Stimulated activated CD4-positive, alpha-beta T cell treated with anti-CD3 and anti-CD28 coated beads, Interleukin-12 subunit alpha, Interleukin-12 subunit beta, amount 100 ng/mL, for 4 hours (primary cell): Measurements from ENCODE around the gene BAZ1A.
A peak's percentile ranks its signal among the peaks of the same experiment; 100 is the strongest.

Source experiments
- DNase-seq: peaks from one replicate; pipeline ENCODE4 v3.0.0-alpha.2; 2020

BAZ1A gene, protein sequence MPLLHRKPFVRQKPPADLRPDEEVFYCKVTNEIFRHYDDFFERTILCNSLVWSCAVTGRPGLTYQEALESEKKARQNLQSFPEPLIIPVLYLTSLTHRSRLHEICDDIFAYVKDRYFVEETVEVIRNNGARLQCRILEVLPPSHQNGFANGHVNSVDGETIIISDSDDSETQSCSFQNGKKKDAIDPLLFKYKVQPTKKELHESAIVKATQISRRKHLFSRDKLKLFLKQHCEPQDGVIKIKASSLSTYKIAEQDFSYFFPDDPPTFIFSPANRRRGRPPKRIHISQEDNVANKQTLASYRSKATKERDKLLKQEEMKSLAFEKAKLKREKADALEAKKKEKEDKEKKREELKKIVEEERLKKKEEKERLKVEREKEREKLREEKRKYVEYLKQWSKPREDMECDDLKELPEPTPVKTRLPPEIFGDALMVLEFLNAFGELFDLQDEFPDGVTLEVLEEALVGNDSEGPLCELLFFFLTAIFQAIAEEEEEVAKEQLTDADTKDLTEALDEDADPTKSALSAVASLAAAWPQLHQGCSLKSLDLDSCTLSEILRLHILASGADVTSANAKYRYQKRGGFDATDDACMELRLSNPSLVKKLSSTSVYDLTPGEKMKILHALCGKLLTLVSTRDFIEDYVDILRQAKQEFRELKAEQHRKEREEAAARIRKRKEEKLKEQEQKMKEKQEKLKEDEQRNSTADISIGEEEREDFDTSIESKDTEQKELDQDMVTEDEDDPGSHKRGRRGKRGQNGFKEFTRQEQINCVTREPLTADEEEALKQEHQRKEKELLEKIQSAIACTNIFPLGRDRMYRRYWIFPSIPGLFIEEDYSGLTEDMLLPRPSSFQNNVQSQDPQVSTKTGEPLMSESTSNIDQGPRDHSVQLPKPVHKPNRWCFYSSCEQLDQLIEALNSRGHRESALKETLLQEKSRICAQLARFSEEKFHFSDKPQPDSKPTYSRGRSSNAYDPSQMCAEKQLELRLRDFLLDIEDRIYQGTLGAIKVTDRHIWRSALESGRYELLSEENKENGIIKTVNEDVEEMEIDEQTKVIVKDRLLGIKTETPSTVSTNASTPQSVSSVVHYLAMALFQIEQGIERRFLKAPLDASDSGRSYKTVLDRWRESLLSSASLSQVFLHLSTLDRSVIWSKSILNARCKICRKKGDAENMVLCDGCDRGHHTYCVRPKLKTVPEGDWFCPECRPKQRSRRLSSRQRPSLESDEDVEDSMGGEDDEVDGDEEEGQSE (N-terminal part only)

DNA sequence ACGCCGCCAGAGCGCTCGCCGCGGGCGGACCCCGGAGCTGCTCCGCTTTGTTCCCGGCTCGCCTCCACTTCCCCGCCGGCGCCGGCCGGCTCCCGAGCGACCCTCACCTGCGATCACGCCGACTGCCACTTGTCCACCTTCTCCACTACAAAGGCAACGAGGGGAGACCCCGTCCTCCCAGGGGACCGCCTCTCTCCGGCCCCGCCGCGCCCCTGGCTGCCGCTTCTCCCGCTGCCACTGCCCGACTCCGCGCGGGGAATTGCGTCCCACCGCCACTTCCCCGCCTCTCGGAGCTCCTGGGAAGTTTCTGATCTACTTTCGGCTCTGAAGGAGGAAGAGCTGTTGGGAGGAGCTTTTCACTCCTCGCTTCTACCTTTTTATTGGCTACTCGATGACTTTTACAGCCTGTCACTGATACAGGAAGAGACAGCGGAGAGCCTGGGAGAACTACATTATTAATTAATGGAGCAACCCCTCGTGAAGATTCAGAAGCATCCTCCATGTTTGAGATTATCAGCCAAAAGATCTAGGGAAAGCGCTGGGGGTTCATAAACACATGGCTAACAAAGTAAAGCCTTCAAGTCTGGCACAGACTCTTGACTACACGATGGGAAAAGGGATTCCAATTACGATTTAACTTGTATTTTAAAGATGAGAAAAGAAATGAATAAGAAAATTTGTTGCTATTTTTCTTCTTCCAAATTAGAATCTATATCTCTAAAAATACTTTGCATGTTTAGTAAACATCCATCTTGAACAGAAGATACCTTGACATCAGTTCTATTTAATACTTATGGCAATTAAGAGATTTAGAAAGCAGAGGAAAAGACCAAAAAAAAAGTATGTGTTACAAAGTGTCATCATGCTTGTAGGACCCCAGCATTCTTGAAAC, at the start of gene BAZ1A:
TSS of gene BAZ1A (minus strand) at position 330 of the 892 bp plus-strand sequence. CDS start 756 bp downstream, outside the sequence.
- DNase-seq, result peak; percentile 37

DNA sequence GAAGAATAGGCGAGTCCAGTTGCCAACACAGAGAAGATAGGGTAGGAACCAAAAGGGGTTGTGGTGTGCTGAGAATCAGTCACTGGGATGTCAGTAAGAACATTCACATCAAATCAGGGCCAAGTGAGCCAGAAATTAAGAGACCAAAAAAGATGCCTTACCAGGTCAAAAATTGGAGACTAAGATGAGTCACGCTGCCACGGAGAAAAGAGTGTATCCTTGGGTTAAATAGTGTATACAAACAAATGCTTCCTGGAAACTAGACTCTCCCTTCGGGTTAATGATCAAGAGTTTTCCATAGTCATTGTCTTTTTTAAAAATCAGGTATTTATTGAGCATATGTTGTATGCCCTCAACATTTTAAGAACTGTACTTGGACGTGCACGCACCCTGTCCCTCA, 45.2 kb upstream of the BAZ1A start:
- no peak for DNase-seq

DNA sequence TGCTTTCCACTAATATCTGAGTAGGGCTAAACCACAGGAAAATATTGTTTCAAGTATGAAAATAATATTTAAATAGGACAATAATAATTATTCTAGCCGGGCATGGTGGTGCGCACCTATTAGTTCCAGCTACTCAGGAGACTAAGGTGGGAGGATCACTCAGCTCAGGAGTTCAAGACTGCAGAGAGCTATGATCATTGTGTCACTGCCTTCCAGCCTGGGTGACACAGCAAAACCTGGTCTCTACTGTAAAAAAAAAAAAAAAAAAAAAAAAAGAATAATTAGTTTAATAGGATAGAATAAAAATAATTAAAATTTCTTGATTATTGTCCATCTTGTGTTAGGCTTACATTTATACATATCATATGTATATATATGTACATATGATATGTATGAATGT, 38.5 kb upstream of the BAZ1A start:
- DNase-seq, result no peak

DNA sequence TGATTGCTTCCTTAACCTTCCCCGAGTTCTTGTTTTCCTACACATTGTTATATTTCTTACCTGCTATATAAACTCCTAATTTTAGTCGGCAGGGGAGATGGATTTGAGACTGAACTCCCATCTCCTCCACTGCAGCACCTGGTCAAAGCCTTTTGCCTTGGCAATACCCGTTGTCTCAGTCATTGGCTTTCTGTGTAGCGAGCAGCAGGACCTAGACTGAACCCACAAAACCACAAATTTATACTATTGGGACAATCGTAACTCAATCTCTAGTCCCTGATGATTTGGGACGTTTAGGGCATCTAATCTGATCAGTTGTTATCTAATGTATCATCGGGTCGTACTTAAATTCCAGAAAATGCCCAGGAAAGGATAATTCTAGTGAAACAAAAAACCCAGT, 37.8 kb upstream of the BAZ1A start:
- no peak for DNase-seq

DNA sequence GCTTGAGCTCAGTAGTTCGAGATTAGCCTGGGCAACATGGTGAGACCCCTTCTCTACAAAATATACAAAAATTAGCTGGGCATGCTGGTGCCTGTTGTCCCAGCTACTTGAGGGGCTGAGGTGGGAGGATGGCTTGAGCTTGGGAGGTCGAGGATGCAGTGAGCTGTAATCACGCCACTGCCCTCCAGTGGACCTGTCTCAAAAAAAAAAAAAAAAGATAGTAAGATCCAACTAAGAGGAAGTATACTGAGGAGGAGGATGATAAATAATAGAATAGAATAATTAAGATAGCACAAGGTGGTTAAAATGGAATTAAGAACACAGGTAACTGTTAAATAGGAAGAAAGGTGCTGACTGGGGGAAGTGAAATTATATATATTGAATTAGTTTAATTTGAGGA, 37.0 kb upstream of the BAZ1A start:
- DNase-seq, result no peak

DNA sequence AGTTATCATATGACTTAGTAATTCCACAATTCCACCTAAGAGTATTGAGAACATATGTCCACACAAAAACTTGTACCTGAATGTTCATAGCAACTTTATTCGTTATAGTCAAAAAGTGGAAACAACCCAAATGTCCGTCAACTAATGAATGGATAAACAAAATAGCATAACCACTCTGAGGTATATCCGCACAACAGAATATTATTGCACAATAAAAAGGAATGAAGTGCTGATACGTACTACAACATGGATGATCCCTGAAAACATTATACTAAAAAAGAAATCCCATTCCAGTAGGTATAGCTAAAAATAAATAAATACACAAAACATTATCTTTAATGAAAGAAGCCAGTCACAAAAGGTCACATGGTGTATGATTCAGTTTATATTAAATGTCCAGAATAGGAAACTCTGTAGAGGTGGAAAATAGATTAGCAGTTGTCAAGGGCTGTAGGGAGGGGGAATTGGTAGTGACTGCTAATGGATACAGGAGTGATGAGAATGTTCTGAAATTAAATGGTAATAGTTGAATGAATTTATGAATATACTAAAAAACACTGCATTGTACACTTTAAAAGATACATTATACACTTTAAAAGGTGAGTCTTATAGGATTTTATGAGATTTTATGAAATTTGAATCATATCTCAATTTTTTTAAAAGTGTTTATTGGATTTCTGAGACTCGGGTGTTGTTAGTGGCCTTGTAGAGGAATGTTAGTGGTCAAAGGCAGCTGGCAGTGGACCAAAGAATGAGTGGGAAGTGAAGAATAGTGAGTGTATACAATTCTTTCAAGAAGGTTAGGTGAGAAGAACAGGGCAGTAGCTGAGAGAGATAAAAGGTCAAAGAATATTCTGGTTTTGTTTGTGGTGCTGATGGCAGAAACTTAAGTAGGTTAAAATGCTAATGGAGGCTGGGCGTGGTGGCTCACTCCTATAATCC, 36.3 kb upstream of the BAZ1A start:
- no peak for DNase-seq

DNA sequence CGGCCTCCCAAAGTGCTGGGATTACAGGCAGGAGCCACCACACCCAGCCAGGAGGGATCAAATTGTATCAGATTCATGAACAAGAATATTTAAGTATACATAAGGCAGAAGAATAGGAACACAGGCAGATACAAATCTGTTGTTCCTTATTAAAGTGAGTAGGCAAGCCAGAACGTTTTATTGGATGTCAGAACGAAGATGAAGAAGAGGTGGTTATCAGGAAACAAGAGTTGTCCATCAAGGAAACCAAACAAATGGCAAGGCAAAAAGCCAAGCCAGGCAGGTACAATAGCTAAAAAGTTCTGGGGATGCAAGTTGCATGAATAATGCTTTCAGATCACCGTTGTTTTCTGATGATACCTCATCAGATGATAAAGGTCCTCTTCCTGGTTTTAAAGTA, 31.1 kb upstream of the BAZ1A start:
- no peak for DNase-seq

DNA sequence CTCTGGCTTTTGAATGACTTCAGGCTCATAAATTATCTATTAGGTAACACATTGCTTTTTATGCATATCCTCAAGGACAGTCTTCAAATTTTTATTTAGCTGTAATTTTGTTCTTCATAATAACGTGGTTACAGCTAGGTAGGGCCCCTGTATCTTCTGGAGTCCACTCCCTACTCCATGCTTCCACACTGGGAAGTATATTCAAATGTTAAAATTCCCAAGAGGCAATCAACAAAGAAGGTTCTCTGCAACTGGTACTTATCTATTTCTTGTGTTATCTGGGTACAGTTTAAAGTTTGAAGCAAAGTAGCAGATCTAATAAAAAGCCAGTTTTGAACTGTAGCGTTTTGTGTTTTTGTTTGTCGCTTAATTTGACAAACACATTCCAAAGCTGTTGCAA, 20.1 kb upstream of the BAZ1A start:
- no peak for DNase-seq

DNA sequence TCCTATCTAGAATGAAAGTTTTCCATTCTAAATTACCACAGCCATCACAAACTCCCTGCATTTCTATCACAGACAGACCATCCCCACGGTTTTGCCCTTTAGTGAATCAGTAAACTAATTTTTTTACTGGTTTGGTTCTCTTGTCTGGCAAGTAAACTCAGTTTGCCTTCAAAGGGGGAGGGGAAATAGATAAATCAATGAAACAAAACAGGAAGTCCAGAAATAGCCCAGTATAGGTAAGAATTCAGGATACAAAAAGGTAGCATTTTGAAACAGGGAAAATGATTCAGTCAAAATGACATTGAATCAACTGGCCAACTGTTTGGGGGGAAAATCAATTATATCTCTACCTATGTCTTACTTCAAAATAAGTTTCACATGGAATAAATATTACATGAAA, 15.8 kb upstream of the BAZ1A start:
- DNase-seq, result no peak

DNA sequence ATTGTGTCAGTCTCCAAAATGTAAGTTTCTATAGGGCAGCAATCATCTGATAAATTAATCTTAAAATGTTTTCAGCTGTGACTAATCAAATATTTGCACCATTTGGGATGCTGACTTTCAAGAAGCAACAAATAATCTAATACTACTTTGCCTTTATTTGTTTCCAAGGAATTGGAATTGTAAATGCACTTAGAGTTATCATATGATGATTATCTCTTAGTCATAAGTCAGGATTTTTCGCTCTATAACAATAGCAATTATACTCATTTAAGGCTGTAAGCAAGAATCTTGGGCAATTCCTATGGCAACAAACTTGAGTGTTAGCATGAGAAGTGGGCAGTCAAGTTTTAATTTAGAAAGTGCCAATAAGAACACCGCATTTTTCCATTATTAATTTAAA, 13.0 kb upstream of the BAZ1A start:
- DNase-seq, result no peak

DNA sequence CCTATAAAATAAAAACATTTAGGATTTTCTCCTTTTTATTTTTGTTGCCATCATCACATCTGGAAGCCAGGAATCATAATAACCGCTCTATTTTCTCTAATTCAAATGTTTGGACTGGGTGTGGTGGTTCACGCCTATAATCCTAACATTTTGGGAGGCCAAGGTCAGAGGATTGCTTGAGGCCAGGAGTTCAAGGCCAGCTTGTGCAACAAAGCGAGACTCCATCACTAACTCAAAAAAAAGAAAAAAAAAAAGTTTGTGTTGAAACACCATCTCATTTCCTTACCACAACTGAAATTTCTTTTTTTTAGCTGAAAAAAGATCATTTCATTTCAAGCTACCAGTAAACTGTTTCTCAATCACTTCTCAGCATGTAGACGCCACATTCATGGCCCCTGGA, 8.8 kb upstream of the BAZ1A start:
- no peak for DNase-seq

DNA sequence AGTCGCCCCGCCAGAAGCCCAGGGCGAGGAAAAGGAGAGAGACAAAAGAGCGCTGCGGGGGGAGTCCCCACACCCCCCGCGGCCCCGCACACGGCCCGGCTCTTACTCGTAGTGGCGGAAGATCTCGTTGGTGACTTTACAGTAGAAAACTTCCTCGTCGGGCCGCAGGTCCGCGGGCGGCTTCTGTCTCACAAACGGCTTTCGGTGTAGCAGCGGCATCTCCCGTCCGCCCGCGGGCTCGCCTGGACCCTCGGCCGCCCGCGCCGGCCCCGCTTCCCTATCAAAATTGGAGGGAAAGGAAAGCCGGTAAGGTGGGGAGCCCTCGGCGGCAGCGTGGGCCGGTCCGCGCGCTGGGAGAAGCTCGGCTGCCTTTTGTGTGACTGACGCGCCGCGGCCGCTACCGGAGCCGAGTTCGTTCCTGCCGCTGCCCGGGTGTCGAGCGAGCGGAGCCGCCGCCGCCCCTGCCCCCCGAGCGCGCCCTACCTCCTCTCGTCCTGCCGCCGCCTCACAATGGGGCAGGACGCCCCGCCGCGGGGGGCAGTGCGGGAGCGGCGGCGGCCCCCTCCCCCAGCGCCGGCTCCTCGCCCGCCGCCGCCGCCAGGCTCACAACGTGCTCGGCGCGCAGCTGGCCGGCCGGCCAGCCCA, 652 bp downstream of the BAZ1A start:
- peak; percentile 45 for DNase-seq

DNA sequence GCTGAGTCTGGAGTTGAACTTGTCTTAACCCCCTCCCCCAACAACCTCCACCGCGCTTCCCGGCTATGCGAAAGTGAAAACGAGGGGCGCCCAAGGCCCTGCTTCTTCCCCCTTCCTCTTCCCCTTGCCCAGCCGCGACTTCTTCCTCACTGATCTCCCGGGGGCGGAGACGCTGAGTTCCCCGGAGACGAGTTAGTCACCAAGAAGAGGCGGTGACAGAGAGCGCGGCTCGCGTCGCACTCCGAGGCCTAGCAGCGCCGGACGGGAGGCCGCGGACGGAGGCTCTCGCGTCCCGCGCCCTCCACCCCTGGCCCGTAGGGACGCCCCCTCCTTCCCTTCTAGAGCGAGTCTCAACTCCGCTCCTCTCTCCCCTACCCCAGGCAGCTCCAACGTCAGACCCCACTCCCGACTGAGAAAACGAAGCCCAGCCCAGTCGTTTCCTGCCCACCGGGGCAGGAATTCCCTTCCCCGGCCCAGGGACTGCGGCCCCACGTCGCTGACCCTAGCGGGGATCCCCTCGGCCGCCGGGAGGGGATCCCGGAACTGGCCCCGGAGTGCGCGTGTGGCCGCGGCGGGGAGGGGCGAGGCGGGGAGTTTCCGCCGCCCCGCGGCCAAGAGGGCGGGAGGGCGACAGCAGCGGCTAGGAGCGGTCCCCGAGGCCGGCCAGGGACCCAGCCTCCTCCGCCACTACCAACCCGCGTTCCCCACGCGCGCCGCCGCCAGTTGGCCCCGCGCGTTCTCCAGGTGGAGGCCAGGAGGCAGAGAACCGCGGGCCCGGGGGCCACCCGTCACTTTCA, 1.4 kb downstream of the BAZ1A start:
- peak; percentile 79 for DNase-seq

DNA sequence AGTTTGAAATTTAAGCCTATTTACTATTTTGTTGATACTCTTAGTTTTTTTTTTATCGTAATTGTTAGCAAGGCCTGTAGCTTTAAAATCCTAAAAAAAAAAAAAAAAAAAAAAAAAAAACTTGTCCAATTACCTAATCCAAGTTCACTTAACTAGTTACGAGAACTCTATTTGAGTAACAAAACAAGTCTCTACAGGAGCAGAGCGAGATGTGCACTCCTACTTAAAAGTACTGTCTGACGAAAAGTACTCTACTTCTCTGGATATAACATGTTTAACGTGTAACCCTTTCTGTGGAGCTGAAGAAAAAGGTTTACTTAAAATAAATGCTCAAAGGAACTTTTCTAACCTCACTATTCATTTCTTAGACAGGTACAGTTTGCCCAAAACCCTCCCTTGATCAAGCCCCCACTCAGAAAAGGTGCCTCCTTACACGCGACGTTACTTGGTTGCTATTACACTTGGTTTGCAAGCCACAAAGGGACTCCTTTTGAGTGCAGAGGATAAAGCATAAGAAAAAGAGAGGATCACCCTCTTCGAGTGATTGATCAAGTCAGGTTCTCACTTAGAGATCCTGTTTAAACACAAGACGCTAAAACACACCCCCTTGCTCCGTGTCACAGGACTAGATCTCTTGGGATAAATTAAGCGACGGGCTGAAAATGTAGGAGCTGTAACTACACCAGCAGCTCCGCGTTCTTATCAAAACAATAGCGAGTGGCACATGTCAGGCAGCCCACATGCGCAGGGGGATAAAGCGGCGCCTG, 2.2 kb downstream of the BAZ1A start:
- no peak for DNase-seq

DNA sequence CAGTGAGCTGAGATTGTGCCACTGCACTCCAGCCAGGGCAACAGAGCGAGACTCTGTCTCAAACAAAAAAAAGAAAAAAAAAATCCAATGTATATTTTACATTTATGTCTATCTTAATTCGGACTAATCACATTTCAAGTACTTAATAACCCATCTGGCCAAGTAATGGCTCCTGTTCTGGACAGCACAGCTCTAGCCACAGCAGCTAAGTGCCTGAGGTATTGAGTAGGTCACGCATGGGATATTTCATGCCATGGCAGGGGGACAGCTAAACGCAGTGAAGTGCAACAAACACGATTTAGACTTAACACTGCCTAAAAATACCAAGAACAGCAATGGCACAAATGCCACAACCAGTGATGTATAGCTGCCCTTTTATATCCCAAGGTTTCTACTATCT, 8.0 kb downstream of the BAZ1A start:
- DNase-seq, result no peak

DNA sequence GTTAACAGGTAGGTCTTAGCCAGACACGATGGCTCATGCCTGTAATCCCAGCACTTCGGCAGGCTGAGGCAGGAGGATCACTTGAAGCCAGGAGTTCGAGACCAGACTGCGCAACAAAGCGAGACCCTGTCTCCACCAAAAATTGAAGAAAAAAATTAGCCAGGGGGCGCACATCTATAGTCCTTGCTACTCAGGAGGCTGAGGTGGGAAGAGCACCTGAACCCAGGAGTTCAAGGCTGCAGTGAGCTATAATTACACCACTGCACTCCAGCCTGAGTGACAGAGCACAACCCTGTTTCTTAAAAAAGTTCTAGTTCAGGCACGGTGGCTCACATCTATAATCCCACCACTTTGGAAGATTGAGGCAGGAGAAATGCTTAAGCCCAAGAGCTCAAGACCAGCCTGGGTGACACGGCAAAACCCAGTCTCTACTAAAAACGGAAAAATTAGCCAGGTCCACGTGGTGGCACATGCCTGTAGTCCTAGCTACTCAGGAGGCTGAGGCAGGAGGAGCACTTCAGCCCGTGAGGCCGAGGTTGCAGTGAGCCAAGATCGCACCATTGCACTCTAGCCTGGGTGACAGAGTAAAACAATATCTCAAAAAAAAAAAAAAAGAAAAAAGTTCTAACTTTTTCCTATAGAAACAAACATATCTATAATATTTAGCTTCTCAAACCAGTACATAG, 9.1 kb downstream of the BAZ1A start:
- DNase-seq, result no peak

DNA sequence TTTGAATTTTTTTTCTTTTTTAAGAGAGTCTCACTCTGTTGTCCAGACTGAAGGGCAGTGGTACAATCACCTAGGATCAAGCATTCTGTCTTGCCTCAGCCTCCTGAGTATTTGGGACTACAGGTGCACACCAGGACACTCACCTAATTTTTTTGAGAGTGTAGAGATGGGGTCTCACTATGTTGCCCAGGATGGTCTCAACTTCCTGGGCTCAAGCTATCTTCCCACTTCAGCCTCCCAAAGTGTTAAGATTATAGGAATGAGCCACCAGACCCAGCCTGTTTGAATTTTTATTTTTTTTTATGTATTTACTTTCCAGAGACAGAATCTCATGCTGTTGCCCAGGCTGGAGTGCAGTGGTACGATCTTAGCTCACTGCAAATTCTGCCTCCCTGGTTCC, 11.3 kb downstream of the BAZ1A start:
- DNase-seq, result no peak

DNA sequence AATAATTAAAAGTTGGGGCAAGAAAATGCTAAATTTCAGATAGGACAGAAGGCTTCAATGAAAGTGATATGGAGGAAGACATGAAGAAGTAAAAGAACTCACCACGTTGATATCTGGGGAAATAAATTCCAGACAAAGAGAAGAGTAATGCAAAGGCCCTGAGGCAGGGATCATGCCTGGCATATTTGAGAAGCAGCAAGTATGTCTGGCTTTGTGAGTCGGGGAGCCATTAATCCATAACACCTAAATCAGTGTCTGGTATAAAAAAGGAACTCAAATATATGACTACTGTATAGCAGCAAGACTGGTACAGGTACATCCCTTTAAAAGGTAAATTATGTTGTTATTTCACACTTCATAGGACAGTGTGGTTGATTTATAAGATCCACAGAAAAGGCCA, 16.4 kb downstream of the BAZ1A start:
- no peak for DNase-seq
